Osteoblast (primary cell): ENCODE results near the gene LSMEM2. TPM values are rescaled to one million over a fixed set of nuclear protein-coding genes. Genes with fewer than 3 reads are reported as not detected.

ENCODE experiments used
- DNase-seq: peaks from one replicate; pipeline ENCODE4 v3.0.0; 2011; ENCODE audit warnings: low spot score, mixed read lengths; ENCODE audit not compliant: insufficient read length; ENCODE audit errors: missing footprints
- H2AFZ ChIP-seq: 2 replicates; pipeline ENCODE4 v1.6.0; 2011; ENCODE audit warnings: mild to moderate bottlenecking, low read length
- H3K27ac ChIP-seq: 2 replicates; pipeline ENCODE4 v1.5.1; 2011; ENCODE audit warnings: mild to moderate bottlenecking, low read depth, low read length, moderate library complexity
- H3K27me3 ChIP-seq: 2 replicates; pipeline ENCODE4 v1.6.0; 2012; ENCODE audit warnings: mild to moderate bottlenecking, control low read depth, inconsistent platforms, low read length, moderate library complexity; ENCODE audit not compliant: insufficient read depth
- H3K36me3 ChIP-seq: 2 replicates; pipeline ENCODE4 v1.5.1; 2011; ENCODE audit warnings: mild to moderate bottlenecking, low read length, control low read depth, moderate library complexity; ENCODE audit not compliant: insufficient read depth
- H3K4me1 ChIP-seq: 2 replicates; pipeline ENCODE4 v1.5.1; 2011; ENCODE audit warnings: mild to moderate bottlenecking, low read length, control low read depth, moderate library complexity; ENCODE audit not compliant: insufficient read depth
- H3K4me2 ChIP-seq: 2 replicates; pipeline ENCODE4 v1.6.0; 2011; ENCODE audit warnings: mild to moderate bottlenecking, low read length; ENCODE audit not compliant: insufficient read depth
- H3K4me3 ChIP-seq: fragments of 200-600 bp; sonication (generic); 3 replicates; pipeline ENCODE4 v1.5.1; 2012; ENCODE audit warnings: mild to moderate bottlenecking, low read length, inconsistent platforms; ENCODE audit not compliant: insufficient read depth
- H3K79me2 ChIP-seq: 2 replicates; pipeline ENCODE4 v1.6.0; 2012; ENCODE audit warnings: mild to moderate bottlenecking, low read length, control low read depth, inconsistent platforms; ENCODE audit not compliant: insufficient read depth
- H3K9me3 ChIP-seq: 2 replicates; pipeline ENCODE4 v1.5.1; 2011; ENCODE audit warnings: low read depth, low read length, control low read depth
- H4K20me1 ChIP-seq: 2 replicates; pipeline ENCODE4 v1.6.0; 2012; ENCODE audit warnings: mild to moderate bottlenecking, low read length, control low read depth; ENCODE audit not compliant: insufficient read depth
- total RNA-seq: library from RNA; depleted of rRNA; stranded (reverse); fragments of >200 nt; gene quantifications from 2 replicates; pipeline ENCODE4 v1.2.3, GENCODE V29; 2012
- TF ChIP-seq, protein P1 (sequence below): IDR thresholded peaks from 2 replicates; pipeline ENCODE4 v1.5.1; 2011; ENCODE audit warnings: mild to moderate bottlenecking, low read depth, low read length, moderate library complexity; ENCODE audit errors: extremely low read depth

LSMEM2 gene
- total RNA-seq, 1 donor = not detected

GRCh38 chr3:50294089-50294488 lies 15.2 kb downstream of the LSMEM2 start:
- DNase-seq = no peak
- H4K20me1 ChIP-seq = no peaks in the 10 kb centered on the region
- no peak overlapping the region for H3K27ac ChIP-seq
- H3K4me1 ChIP-seq = peaks cover 23% of the 10 kb centered on the region
- no peaks in the 10 kb centered on the region for H3K27me3 ChIP-seq
- no peak overlapping the region for H2AFZ ChIP-seq
- no peaks in the 10 kb centered on the region for H3K9me3 ChIP-seq
- H3K4me2 ChIP-seq = no peak overlapping the region
- TF ChIP-seq, protein P1, sequence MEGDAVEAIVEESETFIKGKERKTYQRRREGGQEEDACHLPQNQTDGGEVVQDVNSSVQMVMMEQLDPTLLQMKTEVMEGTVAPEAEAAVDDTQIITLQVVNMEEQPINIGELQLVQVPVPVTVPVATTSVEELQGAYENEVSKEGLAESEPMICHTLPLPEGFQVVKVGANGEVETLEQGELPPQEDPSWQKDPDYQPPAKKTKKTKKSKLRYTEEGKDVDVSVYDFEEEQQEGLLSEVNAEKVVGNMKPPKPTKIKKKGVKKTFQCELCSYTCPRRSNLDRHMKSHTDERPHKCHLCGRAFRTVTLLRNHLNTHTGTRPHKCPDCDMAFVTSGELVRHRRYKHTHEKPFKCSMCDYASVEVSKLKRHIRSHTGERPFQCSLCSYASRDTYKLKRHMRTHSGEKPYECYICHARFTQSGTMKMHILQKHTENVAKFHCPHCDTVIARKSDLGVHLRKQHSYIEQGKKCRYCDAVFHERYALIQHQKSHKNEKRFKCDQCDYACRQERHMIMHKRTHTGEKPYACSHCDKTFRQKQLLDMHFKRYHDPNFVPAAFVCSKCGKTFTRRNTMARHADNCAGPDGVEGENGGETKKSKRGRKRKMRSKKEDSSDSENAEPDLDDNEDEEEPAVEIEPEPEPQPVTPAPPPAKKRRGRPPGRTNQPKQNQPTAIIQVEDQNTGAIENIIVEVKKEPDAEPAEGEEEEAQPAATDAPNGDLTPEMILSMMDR = no peak
- peaks cover 37% of the 10 kb centered on the region for H3K79me2 ChIP-seq
- H3K4me3 ChIP-seq = no peak overlapping the region
- H3K36me3 ChIP-seq = peaks cover 15% of the 10 kb centered on the region

GRCh38 chr3:50294492-50295403 lies 15.9 kb downstream of the LSMEM2 start:
- H3K9me3 ChIP-seq = no peaks in the 10 kb centered on the region
- no peak for DNase-seq
- no peaks in the 10 kb centered on the region for H4K20me1 ChIP-seq
- peaks cover 36% of the 10 kb centered on the region for H3K79me2 ChIP-seq
- H3K27me3 ChIP-seq = no peaks in the 10 kb centered on the region
- no peak overlapping the region for H3K4me2 ChIP-seq
- no peak overlapping the region for H3K4me3 ChIP-seq
- H3K4me1 ChIP-seq = peaks cover 26% of the 10 kb centered on the region
- no peak overlapping the region for H2AFZ ChIP-seq
- no peak overlapping the region for H3K27ac ChIP-seq
- peaks cover 9% of the 10 kb centered on the region for H3K36me3 ChIP-seq
- TF ChIP-seq, protein P1 = no peak

GRCh38 chr3:50295553-50296431 lies 16.9 kb downstream of the LSMEM2 start:
- no peak overlapping the region for H3K4me2 ChIP-seq
- no peak overlapping the region for H3K4me3 ChIP-seq
- H4K20me1 ChIP-seq = no peaks in the 10 kb centered on the region
- H3K79me2 ChIP-seq = peaks cover 26% of the 10 kb centered on the region
- no peaks in the 10 kb centered on the region for H3K9me3 ChIP-seq
- no peak for DNase-seq
- TF ChIP-seq, protein P1 = no peak
- no peak overlapping the region for H3K27ac ChIP-seq
- H3K4me1 ChIP-seq = peaks cover 35% of the 10 kb centered on the region
- H2AFZ ChIP-seq = no peak overlapping the region
- H3K27me3 ChIP-seq = no peaks in the 10 kb centered on the region
- no peaks in the 10 kb centered on the region for H3K36me3 ChIP-seq
